ENCODE measurements around the gene AIG1. TPM values are rescaled to one million over a fixed set of nuclear protein-coding genes. Genes with fewer than 3 reads are reported as not detected.

The AIG1 gene
- polyA plus RNA-seq, 3 donors, result 10.4 to 30.2 (median 23.8) TPM

GRCh38 chr6:143264379-143264778 is 203.7 kb downstream of the AIG1 start:
- WGBS, 3 donors, result 83 to 91% (median 87%) methylated on average over 5 of the region's 5 CpGs
- H3K27ac ChIP-seq (ENCODE audit: low read depth, low read length), result no peak overlapping the region

DNA sequence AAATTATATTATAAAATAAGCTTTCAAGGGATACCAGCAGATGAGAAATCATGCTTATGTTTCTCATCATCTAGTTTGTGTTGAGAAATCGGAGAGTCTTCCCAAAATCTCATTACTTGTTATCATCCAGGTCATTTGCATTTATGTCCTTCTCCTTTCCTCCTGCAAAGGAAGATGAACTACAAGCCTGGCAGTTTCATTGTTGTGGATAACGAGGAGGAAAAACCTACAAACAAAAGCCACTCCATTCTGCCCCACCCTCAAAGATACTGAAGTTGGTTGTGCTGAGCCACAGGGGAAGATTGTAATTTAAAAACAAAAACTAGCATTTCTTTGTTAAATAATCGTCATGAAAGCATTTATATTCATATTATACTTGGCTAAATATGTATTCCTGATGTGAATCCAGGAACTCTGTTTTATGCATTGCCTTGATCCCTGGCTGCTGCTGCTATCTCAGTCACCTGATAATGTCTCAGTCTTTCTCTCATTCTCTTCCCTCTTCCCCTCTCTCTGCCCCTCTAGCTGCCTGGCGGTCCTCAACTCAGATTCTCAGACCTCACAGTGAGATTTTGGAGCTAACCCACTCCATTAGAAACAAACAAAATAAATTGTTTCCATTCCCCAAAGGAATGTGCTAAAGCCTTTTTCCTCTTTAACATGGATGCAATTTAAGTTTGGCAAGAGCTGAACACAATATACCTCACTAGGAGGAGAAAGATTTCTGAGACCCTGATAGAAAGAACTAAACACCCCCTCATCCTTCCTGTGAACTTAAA is 204.5 kb downstream of the AIG1 start:
- WGBS, 3 donors, result 66 to 78% (median 71%) methylated on average over 4 of the region's 4 CpGs
- no peak overlapping the region for H3K27ac ChIP-seq (ENCODE audit: low read depth, low read length)

DNA sequence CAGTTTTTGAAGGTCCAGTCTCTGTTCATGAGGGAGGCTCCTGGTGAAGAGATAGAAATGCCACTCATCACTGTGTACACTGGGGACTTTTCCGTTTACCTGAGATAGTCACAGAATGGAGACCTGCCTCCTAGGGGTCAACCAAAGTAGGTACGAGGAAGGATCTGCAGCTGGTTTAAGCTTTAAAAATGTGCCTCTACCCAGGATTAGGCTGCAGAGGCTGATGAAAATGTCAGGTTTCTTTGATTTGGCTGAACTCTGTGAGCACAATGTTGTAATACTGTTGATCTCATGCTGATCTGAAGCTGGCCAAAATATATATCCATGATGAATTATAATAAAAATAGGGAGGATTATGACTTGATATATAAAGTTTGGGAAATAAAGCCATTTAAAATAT is 207.1 kb downstream of the AIG1 start:
- no peak overlapping the region for H3K27ac ChIP-seq (ENCODE audit: low read depth, low read length)
- WGBS, 3 donors, result 58 to 77% (median 61%) methylated on average over 2 of the region's 2 CpGs

DNA sequence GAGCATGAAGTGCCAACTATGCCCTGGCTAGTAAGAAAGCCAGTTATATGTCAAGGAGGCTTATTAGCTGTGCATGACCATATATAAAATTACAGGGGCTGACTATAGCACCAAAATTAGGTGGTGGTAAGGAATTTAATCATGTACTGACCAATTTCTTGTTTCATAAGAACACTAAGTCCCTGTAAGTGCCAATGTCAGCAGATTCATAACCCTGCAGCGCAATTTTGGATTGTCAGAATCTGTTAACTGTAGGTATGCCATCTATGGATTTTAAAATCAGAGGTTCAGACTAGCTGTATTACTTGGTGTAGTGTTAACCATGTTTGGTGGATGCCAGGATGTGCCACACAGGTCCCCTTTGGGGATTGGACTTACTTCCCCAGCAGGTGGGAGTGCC is 207.8 kb downstream of the AIG1 start:
- H3K27ac ChIP-seq (ENCODE audit: low read depth, low read length), result no peak overlapping the region
- WGBS, 3 donors, result 91 to 100% (median 98%) methylated on average over 1 of the region's 1 CpG

DNA sequence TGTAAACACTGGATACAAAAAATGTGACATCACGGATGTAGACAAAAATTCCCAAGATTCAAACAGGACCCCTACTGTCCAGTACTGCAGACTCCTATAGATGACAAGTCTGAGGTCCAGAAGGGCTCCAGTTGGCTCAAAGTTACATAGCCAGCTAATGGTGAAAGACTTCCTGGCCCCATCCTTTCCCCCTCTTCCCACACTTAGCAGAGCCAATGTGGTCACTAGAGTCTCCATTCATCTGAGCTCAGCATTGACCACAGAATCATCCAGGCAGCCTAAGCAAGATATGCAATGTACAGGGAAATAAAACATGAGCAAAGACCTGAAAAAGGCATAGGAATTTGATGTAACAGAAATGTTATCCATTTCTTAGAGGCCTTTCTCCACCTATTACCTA is 209.3 kb downstream of the AIG1 start:
- no peak overlapping the region for H3K27ac ChIP-seq (ENCODE audit: low read depth, low read length)
- 89 to 100% (median 95%) methylated on average over 1 of the region's 1 CpG for WGBS, 3 donors

DNA sequence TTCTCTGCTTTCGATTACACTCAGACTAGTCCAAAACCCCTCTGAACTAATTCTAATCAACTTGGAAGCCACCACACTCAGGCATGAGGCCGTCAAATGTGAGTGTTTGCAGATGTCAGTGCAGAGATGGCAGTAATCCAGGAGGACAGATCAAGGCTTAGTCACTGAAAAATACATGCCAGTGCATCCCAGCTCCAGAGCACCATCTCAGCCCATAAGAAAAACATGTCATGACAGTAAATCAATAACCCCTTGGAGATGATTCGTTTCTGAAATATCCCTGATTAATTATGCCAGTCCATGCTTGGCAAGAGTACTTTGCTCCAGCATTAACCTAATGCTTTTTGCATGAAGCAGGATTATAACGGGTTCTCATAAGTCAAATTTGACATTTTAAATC is 210.3 kb downstream of the AIG1 start:
- H3K27ac ChIP-seq (ENCODE audit: low read depth, low read length), result no peak overlapping the region
- 34 to 62% (median 53%) methylated on average over 4 of the region's 4 CpGs for WGBS, 3 donors

GRCh38 chr6:143276436-143276835 is 215.7 kb downstream of the AIG1 start:
- WGBS, 3 donors, result 65 to 82% (median 72%) methylated on average over 4 of the region's 4 CpGs
- H3K27ac ChIP-seq (ENCODE audit: low read depth, low read length), result no peak overlapping the region

GRCh38 chr6:143279385-143279784 is 218.7 kb downstream of the AIG1 start:
- no peak overlapping the region for H3K27ac ChIP-seq (ENCODE audit: low read depth, low read length)
- WGBS, 3 donors, result 63 to 79% (median 76%) methylated on average over 6 of the region's 6 CpGs

GRCh38 chr6:143283887-143284645 is 223.4 kb downstream of the AIG1 start:
- H3K27ac ChIP-seq (ENCODE audit: low read depth, low read length), result no peak overlapping the region
- WGBS, 3 donors, result 80 to 92% (median 82%) methylated on average over 13 of the region's 13 CpGs

DNA sequence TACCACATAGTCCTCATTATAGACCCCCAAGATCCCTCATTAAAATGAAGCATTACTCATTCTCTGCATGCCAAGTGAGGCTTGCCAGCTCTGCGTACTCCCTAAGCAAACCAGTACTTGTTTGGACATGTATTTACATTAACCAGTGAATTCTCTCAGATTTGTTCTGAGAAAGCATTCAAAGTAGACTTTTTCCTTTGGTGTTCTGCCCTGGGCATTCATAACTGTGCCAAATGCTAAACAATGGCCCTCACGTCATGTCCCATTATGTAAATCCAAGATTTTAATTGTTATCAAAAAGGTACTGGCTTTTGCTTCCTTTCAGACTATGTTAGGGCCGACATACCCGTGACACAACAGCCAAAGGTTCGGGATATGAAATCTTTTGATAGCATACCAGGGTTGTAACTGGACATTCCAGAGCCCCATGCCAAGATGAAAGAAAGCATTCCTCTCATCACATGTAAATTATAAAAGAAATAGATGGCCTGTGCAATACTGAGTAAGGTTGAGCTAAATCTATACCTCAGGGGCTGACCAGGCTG is 225.6 kb downstream of the AIG1 start:
- WGBS, 3 donors, result 63 to 85% (median 71%) methylated on average over 5 of the region's 5 CpGs

GRCh38 chr6:143288923-143289322 is 228.2 kb downstream of the AIG1 start:
- H3K27ac ChIP-seq (ENCODE audit: low read depth, low read length), result no peak overlapping the region
- WGBS, 3 donors, result 69 to 93% (median 78%) methylated on average over 1 of the region's 1 CpG

More for the DNA sequence above, 225.6 kb downstream of the AIG1 start:
- H3K27ac ChIP-seq (ENCODE audit: low read depth, low read length), result no peak overlapping the region

- no peak overlapping the region for H3K27ac ChIP-seq (ENCODE audit: low read depth, low read length)
- 87 to 97% (median 91%) methylated on average over 7 of the region's 7 CpGs for WGBS, 3 donors
These were observed 229.5 kb downstream of the AIG1 start for GRCh38 chr6:143290206-143290605.

DNA sequence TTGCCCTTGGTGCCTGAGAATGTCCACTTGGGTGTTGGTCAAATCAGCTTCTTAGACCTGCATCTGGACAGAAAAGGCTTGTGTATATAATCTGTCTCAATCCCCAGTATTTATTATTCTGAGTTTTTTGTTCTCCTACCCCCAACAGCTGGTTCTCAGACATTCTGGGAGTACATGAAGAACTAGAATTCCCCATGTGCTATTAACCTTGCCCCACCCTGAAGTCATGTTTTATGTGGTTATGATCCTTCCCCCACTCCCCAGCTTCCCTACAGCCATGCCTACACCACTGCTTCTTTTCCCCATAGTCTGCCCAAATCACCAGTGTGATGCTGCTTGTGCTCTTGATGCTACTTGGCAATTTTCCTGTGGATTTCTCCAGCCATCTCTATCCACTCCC is 232.8 kb downstream of the AIG1 start:
- no peak overlapping the region for H3K27ac ChIP-seq (ENCODE audit: low read depth, low read length)

DNA sequence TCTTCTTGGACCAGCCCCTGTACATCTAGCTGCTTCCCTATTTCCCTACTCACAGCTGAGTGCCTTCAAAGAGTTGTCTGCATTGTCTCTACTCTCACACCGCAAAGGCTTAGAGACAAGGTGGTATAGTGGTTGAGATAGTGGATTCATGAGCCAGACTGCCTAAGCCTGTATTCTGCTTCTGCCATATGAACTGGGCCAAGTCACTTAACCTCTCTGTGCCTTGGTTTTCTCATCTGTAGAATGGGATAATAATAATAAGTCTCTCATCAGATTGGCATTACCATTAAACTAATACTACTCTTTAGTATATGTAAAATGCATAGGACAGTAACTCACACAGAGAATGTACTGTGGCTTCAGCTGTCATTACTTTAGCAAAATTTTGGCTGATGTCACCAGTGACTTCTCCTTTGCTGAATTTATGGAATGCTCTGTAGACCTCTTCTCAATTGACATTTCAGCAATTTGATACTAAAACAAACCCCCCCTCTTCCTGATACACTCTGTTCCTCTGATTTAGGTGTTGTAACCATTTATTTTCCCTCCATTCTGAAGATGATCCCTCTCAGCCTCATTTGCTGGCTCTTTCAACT is 233.7 kb downstream of the AIG1 start:
- H3K27ac ChIP-seq (ENCODE audit: low read depth, low read length), result no peak overlapping the region
- 49 to 100% (median 55%) methylated on average over 1 of the region's 1 CpG for WGBS, 3 donors

DNA sequence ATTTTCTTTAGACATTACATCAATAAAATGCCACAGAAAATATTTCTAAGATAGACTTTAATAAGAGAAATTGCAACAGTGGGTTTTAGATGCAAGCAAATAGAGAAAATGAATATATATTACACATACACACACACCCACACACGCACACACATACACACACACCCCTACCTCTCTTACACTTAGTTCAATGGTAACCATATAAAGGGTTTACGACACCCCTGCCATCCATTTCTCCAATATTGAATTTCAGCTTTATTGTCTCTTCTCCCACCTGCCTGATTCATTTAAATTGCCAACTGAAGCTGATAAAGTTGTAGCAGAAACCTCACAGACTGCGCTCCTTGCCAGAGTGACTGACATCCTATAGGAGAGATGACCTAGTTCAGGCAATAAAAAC is 235.2 kb downstream of the AIG1 start:
- WGBS, 3 donors, result 94 to 95% (median 94%) methylated on average over 3 of the region's 3 CpGs
- H3K27ac ChIP-seq (ENCODE audit: low read depth, low read length), result no peak overlapping the region

DNA sequence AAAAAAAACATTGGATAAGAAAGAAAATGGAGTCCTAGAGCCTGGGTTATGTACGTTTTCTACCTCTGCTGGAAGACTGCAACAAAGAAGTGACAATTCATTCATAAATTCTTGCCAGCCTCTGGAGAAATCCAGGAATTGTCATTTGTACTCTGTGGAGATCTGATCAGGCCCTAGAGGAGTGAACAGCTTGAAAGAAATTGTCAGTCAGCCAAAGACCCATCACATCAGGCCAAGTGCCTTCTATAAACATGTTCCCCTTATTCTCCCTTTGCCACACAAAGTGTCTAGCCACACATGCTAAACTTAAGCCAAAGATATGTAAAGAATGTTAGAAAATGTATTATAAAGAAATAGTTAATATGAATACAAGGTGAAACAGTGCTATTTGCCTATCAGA is 237.4 kb downstream of the AIG1 start:
- 83 to 91% (median 89%) methylated on average over 1 of the region's 1 CpG for WGBS, 3 donors
- H3K27ac ChIP-seq (ENCODE audit: low read depth, low read length), result no peak overlapping the region

DNA sequence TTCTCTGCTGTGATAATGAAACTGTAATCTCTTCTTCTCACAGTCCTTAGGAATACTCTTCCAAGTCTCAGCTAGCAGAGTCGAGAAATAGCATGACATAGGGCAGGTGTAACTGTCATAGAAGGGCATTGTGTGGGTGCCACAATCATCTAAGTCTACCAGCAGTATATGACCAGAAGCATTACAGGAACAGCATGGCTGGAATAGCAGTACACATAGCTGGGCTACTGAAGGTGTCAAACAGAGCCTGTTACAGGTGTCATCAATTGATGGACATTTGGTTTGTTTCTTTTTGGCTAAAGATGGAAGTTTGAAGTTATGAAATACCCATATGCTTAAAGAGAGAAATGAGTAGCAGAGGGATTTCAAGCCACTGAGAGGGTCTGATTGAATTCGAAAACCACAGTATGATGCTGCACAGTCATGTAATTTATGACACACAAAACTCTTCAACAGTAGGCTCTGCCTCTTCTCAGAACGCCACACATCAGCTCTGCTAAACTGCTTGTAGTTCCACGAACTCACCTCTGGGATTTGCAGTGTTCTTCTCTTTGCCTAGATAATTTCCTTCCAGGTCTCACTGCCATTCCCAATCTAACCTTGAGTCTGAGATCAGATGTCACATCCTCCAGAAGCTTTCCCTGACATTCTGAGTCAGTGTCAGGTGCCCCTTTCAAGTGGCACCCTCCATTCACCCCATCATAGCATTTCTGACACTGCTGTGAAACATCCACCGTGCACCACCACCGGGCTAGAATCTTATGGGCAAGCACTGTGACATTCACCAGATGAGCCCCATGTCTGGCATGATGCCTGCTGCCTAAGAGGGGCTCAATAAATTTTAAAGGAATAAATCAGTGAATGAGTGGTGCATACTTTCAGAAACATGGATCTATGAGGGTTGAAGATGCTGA is 238.8 kb downstream of the AIG1 start:
- 80 to 85% (median 82%) methylated on average over 6 of the region's 6 CpGs for WGBS, 3 donors

GRCh38 chr6:143301188-143301587 is 240.5 kb downstream of the AIG1 start:
- H3K27ac ChIP-seq (ENCODE audit: low read depth, low read length), result no peak overlapping the region
- 58 to 79% (median 73%) methylated on average over 4 of the region's 4 CpGs for WGBS, 3 donors

More for the DNA sequence above, 238.8 kb downstream of the AIG1 start:
- no peak overlapping the region for H3K27ac ChIP-seq (ENCODE audit: low read depth, low read length)
